Glutamatergic neuron (in vitro differentiated cells): ENCODE measurements around the gene DAGLB. TPM values are rescaled to one million over a fixed set of nuclear protein-coding genes. Genes with fewer than 3 reads are reported as not detected.

Source experiments
- DNase-seq: peaks from one replicate; pipeline ENCODE4 v3.0.0; 2022
- H3K27ac Mint-ChIP-seq: one replicate; pipeline ENCODE4 v1.8.0; 2020; ENCODE audit warnings: mild to moderate bottlenecking, mixed read lengths, inconsistent platforms; ENCODE audit not compliant: unreplicated experiment
- H3K27me3 Mint-ChIP-seq: one replicate; pipeline ENCODE4 v1.8.0; 2020; ENCODE audit warnings: mild to moderate bottlenecking, moderate library complexity, mixed read lengths, inconsistent platforms; ENCODE audit not compliant: unreplicated experiment
- H3K36me3 Mint-ChIP-seq: one replicate; pipeline ENCODE4 v1.8.0; 2020; ENCODE audit warnings: mild to moderate bottlenecking, mixed read lengths, inconsistent platforms; ENCODE audit not compliant: unreplicated experiment
- H3K4me1 Mint-ChIP-seq: one replicate; pipeline ENCODE4 v1.8.0; 2020; ENCODE audit warnings: mild to moderate bottlenecking, low read depth, mixed read lengths, inconsistent platforms; ENCODE audit not compliant: unreplicated experiment
- H3K4me3 Mint-ChIP-seq: one replicate; pipeline ENCODE4 v1.8.0; 2020; ENCODE audit warnings: mild to moderate bottlenecking, mixed read lengths, inconsistent platforms; ENCODE audit not compliant: unreplicated experiment
- H3K9me3 Mint-ChIP-seq: one replicate; pipeline ENCODE4 v1.8.0; 2020; ENCODE audit warnings: mild to moderate bottlenecking, moderate library complexity, mixed read lengths, inconsistent platforms; ENCODE audit not compliant: unreplicated experiment
- total RNA-seq: library from RNA; stranded (reverse); fragmentation: NEBNext Ultra II Directional; extraction: Animal tissue kit (Norgen Biotek cat#: 25700); gene quantifications from one replicate; pipeline ENCODE4 v1.2.1, GENCODE V29; 2021; ENCODE audit not compliant: unreplicated experiment
- TF ChIP-seq, protein P1 (sequence below): fragments of 200-600 bp; sonication (generic); IDR thresholded peaks from one replicate; pipeline ENCODE4 v1.5.0; 2021; ENCODE audit not compliant: partially characterized antibody, unreplicated experiment

The DAGLB gene
- total RNA-seq, 1 donor from 2014 or later: 63.2 TPM

DNA sequence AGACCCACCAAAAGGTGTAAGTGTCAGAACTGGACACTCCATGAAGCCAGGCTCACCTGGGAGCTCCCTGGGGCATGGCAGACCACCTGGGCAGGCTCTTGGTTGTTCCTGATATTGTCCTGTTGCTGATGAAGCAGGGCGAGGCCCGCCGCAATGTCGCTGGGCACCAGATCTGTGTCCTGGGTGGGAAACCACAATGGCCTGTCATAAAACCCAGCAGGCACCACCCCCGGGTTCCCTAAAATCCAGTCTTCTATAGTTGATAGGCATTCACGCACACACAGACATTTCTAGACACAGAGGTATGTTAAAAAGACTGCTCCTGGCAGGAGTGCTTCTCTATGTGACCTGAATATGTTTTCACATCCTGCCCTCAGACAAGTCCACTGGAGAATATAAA is 15.0 kb downstream of the DAGLB start:
- TF ChIP-seq, protein P1, sequence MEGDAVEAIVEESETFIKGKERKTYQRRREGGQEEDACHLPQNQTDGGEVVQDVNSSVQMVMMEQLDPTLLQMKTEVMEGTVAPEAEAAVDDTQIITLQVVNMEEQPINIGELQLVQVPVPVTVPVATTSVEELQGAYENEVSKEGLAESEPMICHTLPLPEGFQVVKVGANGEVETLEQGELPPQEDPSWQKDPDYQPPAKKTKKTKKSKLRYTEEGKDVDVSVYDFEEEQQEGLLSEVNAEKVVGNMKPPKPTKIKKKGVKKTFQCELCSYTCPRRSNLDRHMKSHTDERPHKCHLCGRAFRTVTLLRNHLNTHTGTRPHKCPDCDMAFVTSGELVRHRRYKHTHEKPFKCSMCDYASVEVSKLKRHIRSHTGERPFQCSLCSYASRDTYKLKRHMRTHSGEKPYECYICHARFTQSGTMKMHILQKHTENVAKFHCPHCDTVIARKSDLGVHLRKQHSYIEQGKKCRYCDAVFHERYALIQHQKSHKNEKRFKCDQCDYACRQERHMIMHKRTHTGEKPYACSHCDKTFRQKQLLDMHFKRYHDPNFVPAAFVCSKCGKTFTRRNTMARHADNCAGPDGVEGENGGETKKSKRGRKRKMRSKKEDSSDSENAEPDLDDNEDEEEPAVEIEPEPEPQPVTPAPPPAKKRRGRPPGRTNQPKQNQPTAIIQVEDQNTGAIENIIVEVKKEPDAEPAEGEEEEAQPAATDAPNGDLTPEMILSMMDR: no peak
- Mint-ChIP-seq H3K4me3 (no peak overlapping the region), H3K27me3 (peaks cover 1% of the 10 kb centered on the region), H3K27ac (no peak overlapping the region), H3K36me3 (no peaks in the 10 kb centered on the region), H3K9me3 (peaks cover 3% of the 10 kb centered on the region), H3K4me1 (peaks cover 27% of the 10 kb centered on the region)
- no peak for DNase-seq

DNA sequence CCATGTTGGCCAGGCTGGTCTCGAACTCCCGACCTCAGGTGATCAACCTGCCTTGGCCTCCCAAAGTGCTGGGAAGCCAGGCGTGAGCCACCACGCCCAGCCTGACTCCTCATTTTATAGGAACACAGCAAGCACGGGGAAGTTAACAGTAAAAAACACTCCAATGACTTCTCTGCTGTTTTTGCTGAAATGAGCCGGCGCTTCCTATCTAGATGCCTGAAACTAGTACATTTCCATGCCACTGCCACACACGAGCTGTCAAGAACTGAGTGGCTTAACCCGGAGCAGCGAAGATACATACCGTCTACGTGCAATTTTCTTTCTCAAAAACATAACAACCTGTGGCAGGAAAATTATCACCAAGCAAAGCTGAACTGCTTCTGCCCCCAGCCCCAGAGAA is 16.8 kb downstream of the DAGLB start:
- H3K36me3 Mint-ChIP-seq: no peaks in the 10 kb centered on the region
- no peaks in the 10 kb centered on the region for H3K27me3 Mint-ChIP-seq
- TF ChIP-seq, protein P1: no peak
- peak overlapping the region; percentile 46 for H3K27ac Mint-ChIP-seq
- no peak overlapping the region for H3K4me3 Mint-ChIP-seq
- peaks cover 8% of the 10 kb centered on the region for H3K9me3 Mint-ChIP-seq
- no peak for DNase-seq
- peaks cover 16% of the 10 kb centered on the region for H3K4me1 Mint-ChIP-seq

DNA sequence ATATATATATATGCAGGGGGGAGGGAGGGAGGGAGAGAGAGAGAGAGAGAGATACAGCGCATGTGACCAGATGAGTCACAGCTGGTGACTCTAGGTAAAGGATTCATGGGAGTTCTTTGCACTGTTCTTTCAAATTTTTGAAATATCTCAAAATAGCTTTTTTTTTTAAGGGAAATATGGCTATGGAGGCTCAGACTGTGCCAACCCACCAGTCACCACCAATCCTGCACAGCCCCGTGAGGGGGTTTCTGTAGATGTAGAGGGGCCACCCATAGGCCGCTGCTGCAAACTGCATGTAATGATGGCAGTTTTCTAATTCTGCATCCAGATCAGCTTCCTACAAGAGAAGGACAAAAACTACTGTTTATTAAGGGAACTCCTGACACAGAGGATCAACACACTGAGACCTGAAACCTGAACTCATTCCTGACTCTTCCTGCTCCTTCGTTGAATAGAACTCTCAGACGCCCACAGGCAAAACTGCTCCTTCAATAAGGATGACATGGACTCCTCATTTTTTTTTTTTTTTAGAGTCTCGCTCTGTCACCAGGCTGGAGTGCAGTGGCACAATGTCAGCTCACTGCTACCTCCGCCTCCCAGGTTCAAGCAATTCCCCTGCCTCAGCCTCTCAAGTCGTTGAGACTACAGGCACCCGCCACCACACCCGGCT is 17.3 kb downstream of the DAGLB start:
- H3K27ac Mint-ChIP-seq: peak overlapping the region; percentile 39
- no peaks in the 10 kb centered on the region for H3K36me3 Mint-ChIP-seq
- TF ChIP-seq, protein P1: no peak

DNA sequence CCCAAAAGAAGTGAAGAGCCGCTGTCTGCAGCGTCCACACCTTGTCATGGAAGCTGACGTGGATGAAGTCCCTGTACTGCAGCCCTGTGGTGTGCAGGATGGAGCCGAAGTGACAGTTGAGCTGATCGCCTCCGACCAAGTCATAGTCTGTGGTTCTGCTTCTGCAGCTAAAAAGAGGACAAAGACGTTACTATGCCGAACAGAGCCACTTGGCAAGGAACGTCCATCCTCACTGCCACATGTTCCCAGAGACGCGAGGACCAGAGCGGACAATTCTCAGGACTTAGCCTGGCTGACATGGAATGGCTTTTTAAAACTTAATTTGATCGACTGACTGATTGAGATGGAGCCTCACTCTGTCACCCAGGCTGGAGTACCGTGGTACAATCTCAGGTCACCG is 21.8 kb downstream of the DAGLB start:
- no peak overlapping the region for H3K27ac Mint-ChIP-seq
- no peak overlapping the region for H3K4me3 Mint-ChIP-seq
- peaks cover 10% of the 10 kb centered on the region for H3K4me1 Mint-ChIP-seq
- H3K36me3 Mint-ChIP-seq: no peaks in the 10 kb centered on the region
- peaks cover 8% of the 10 kb centered on the region for H3K9me3 Mint-ChIP-seq
- DNase-seq: no peak
- TF ChIP-seq, protein P1: no peak
- H3K27me3 Mint-ChIP-seq: peaks cover 7% of the 10 kb centered on the region

More for the DNA sequence above, 17.3 kb downstream of the DAGLB start:
- DNase-seq: no peak
- peaks cover 11% of the 10 kb centered on the region for H3K4me1 Mint-ChIP-seq
- H3K9me3 Mint-ChIP-seq: peaks cover 5% of the 10 kb centered on the region
- H3K27me3 Mint-ChIP-seq: no peaks in the 10 kb centered on the region
- H3K4me3 Mint-ChIP-seq: no peak overlapping the region

DNA sequence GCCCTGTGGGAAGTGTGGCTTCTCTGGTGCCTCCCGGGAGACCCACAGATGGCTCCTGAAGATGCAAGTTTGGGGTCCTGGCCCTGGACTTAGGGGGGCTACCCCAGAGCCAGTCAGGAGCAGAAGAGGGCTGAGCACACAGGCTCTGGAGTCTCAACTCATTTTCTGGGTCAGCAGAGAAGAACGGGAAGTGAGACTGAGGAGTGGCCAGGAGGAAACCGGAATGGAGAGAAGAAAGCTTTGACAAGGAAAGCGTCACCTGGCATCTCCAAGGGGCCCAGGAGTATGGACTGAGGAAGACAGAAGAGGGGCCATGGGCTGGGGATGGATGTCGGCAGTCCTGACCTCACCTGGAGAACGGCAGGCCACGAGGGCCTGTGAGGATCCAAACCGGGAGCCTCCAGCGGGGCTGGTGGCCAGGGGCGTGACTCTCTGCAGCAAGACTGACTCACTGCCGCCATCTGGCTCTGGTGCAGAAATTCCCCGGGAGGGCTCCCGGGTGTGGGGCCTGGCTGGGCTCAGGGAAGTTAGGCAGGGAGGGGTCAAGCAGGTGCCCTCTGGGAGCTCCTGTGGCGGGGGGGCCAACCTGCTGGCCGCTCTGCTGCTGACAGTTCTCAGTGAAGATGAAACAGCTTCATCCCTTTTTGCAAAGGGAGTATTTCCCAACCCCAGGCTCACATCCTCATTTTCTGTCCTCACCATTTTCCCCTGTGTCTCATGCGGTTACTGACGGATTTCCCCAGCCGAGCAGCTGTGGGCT is 23.6 kb downstream of the DAGLB start:
- Mint-ChIP-seq H3K36me3 (peaks cover 5% of the 10 kb centered on the region), H3K4me3 (peak overlapping the region; percentile 48), H3K27me3 (peaks cover 7% of the 10 kb centered on the region), H3K9me3 (peaks cover 12% of the 10 kb centered on the region), H3K4me1 (peaks cover 8% of the 10 kb centered on the region), H3K27ac (peak overlapping the region; percentile 81)
- TF ChIP-seq, protein P1: no peak
- peak; percentile 44 for DNase-seq
